ENCODE measurements around the gene EMILIN2. TPM values are rescaled to one million over a fixed set of nuclear protein-coding genes. Genes with fewer than 3 reads are reported as not detected.

Gene EMILIN2
- total RNA-seq, 1 experiment from 2014 or later = 20.0 TPM

GRCh38 chr18:2927745-2928144 lies 80.9 kb downstream of the EMILIN2 start:
- Histone ChIP-seq H2BK15ac (ENCODE audit: low read depth, low read length) (no peak overlapping the region), H2BK12ac (ENCODE audit: insufficient read length, low read depth, low read length) (no peak overlapping the region), H3K9me3 (ENCODE audit: control insufficient read depth, low read depth, low read length) (no peaks in the 10 kb centered on the region), H4K8ac (replicated peaks; ENCODE audit: insufficient read length, low read depth, low read length) (no peak overlapping the region), H2BK20ac (ENCODE audit: low read depth, low read length, poor library complexity, severe bottlenecking) (no peak overlapping the region), H3K23me2 (ENCODE audit: insufficient read length, low read depth, low read length, poor library complexity, severe bottlenecking) (no peaks in the 10 kb centered on the region), H3K23ac (ENCODE audit: insufficient read length, low read depth, low read length) (no peak overlapping the region), H4K5ac (ENCODE audit: insufficient read length, low read depth, low read length) (no peak overlapping the region), H3K4me1 (ENCODE audit: insufficient read depth, low read length) (no peaks in the 10 kb centered on the region), H4K91ac (ENCODE audit: insufficient read length, low read depth, low read length) (no peak overlapping the region), H3K27ac (ENCODE audit: insufficient read length, low read depth, low read length) (no peak overlapping the region), H3K4ac (ENCODE audit: low read depth, low read length) (no peak overlapping the region), H3T11ph (ENCODE audit: low read length) (no peak overlapping the region), H3K56ac (ENCODE audit: insufficient read length, low read depth, low read length) (no peak overlapping the region), H2AFZ (ENCODE audit: low read length) (no peak overlapping the region), H3K18ac (ENCODE audit: insufficient read length, low read depth, low read length) (no peak overlapping the region), H2AK5ac (ENCODE audit: insufficient read length, low read length) (no peak overlapping the region), H4K20me1 (ENCODE audit: control insufficient read depth, insufficient read depth, insufficient read length) (no peaks in the 10 kb centered on the region), H3K4me2 (ENCODE audit: insufficient read depth, insufficient read length, low read length) (no peak overlapping the region), H2BK5ac (ENCODE audit: insufficient read length, low read length) (no peak overlapping the region), H2BK120ac (ENCODE audit: low read depth, low read length, poor library complexity, severe bottlenecking) (no peak overlapping the region), H3K79me2 (ENCODE audit: insufficient read depth, low read length) (no peaks in the 10 kb centered on the region), H3K27me3 (ENCODE audit: insufficient read depth, low read length) (no peaks in the 10 kb centered on the region), H3K79me1 (ENCODE audit: insufficient read depth, low read depth, low read length, poor library complexity, severe bottlenecking) (no peaks in the 10 kb centered on the region), H3K14ac (ENCODE audit: insufficient read depth, low read length) (no peak overlapping the region), H3K9ac (ENCODE audit: extremely low read depth, insufficient read length, low read length) (no peak overlapping the region)
- Mint-ChIP-seq H3K4me3 (no peak overlapping the region), H3K9me3 (no peaks in the 10 kb centered on the region), H3K27me3 (ENCODE audit: low read depth) (no peaks in the 10 kb centered on the region), H3K4me1 (peaks cover 5% of the 10 kb centered on the region in 2 experiments), H3K36me3 (ENCODE audit: insufficient read depth in 1 of 3, low read depth in 3 of 3) (peaks cover 22 to 45% (median 38%) of the 10 kb centered on the region in 3 experiments; a peak in 6 of 7 replicates), H3K27ac (no peak overlapping the region)
- no CpG with 5 or more reads among the region's 8 CpGs for WGBS (ENCODE audit: extremely low coverage, insufficient read length, low lambda C conversion rate)
- no peak for TF ChIP-seq CTCF (conservative IDR thresholded peaks at IDR 0.05)
- DNase-seq = no peak
